Endothelial cell (in vitro differentiated cells): Measurements from ENCODE around the gene WWC2. TPM values are rescaled to one million over a fixed set of nuclear protein-coding genes. Genes with fewer than 3 reads are reported as not detected.
A peak's percentile ranks its signal among the peaks of the same experiment; 100 is the strongest.

Experiments used
- DNase-seq: peaks from one replicate; pipeline ENCODE4 v3.0.0; 2021; ENCODE audit warnings: low spot score
- H3K27ac Mint-ChIP-seq: one replicate; pipeline ENCODE4 v1.8.0; 2021; ENCODE audit warnings: mixed read lengths, inconsistent platforms; ENCODE audit not compliant: unreplicated experiment
- H3K27me3 Mint-ChIP-seq: one replicate; pipeline ENCODE4 v1.8.0; 2021; ENCODE audit warnings: mild to moderate bottlenecking, moderate library complexity, mixed read lengths, inconsistent platforms; ENCODE audit not compliant: unreplicated experiment
- H3K36me3 Mint-ChIP-seq: one replicate; pipeline ENCODE4 v1.8.0; 2021; ENCODE audit warnings: mild to moderate bottlenecking, low read depth, mixed read lengths, inconsistent platforms; ENCODE audit not compliant: unreplicated experiment
- H3K4me1 Mint-ChIP-seq: one replicate; pipeline ENCODE4 v1.8.0; 2021; ENCODE audit warnings: mild to moderate bottlenecking, mixed read lengths, inconsistent platforms; ENCODE audit not compliant: unreplicated experiment
- H3K4me3 Mint-ChIP-seq: one replicate; pipeline ENCODE4 v1.8.0; 2021; ENCODE audit warnings: mild to moderate bottlenecking, mixed read lengths, inconsistent platforms; ENCODE audit not compliant: unreplicated experiment
- H3K9me3 Mint-ChIP-seq: one replicate; pipeline ENCODE4 v1.8.0; 2021; ENCODE audit warnings: mixed read lengths, inconsistent platforms; ENCODE audit not compliant: unreplicated experiment
- CTCF ChIP-seq: fragments of 200-600 bp; sonication (generic); IDR thresholded peaks from one replicate; pipeline ENCODE4 v1.5.0; 2021; ENCODE audit warnings: antibody characterized with exemption; ENCODE audit not compliant: unreplicated experiment
- total RNA-seq: library from RNA; stranded (reverse); fragmentation: NEBNext Ultra II Directional; extraction: Animal tissue kit (Norgen Biotek cat#: 25700); gene quantifications from one replicate; pipeline ENCODE4 v1.2.1, GENCODE V29; 2021; ENCODE audit not compliant: unreplicated experiment

Gene WWC2
- total RNA-seq, 1 donor from 2014 or later: 32.0 TPM

GRCh38 chr4:183333202-183333601 lies 234.1 kb downstream of the WWC2 start:
- Mint-ChIP-seq H3K36me3 (peaks cover 4% of the 10 kb centered on the region), H3K27ac (no peak overlapping the region), H3K4me3 (no peak overlapping the region), H3K9me3 (no peaks in the 10 kb centered on the region), H3K4me1 (peaks cover 27% of the 10 kb centered on the region), H3K27me3 (no peaks in the 10 kb centered on the region)
- no peak for DNase-seq
- no peak for TF ChIP-seq CTCF

GRCh38 chr4:183333983-183334382 lies 234.9 kb downstream of the WWC2 start:
- no peak overlapping the region for H3K27ac Mint-ChIP-seq
- H3K36me3 Mint-ChIP-seq: peaks cover under 1% of the 10 kb centered on the region
- H3K9me3 Mint-ChIP-seq: no peaks in the 10 kb centered on the region
- no peak for DNase-seq
- no peak overlapping the region for H3K4me3 Mint-ChIP-seq
- peaks cover 26% of the 10 kb centered on the region for H3K4me1 Mint-ChIP-seq
- H3K27me3 Mint-ChIP-seq: no peaks in the 10 kb centered on the region
- TF ChIP-seq CTCF: no peak

GRCh38 chr4:183335369-183335940 lies 236.4 kb downstream of the WWC2 start:
- H3K4me1 Mint-ChIP-seq: peaks cover 35% of the 10 kb centered on the region
- no peak overlapping the region for H3K4me3 Mint-ChIP-seq
- DNase-seq: no peak
- no peaks in the 10 kb centered on the region for H3K27me3 Mint-ChIP-seq
- peak overlapping the region; percentile 96 for H3K27ac Mint-ChIP-seq
- H3K9me3 Mint-ChIP-seq: no peaks in the 10 kb centered on the region
- no peak for TF ChIP-seq CTCF
- H3K36me3 Mint-ChIP-seq: no peaks in the 10 kb centered on the region

GRCh38 chr4:183337349-183337748 lies 238.3 kb downstream of the WWC2 start:
- Mint-ChIP-seq H3K9me3 (no peaks in the 10 kb centered on the region), H3K36me3 (no peaks in the 10 kb centered on the region), H3K4me1 (peaks cover 38% of the 10 kb centered on the region), H3K27ac (no peak overlapping the region), H3K27me3 (no peaks in the 10 kb centered on the region), H3K4me3 (no peak overlapping the region)
- DNase-seq: no peak
- TF ChIP-seq CTCF: no peak

GRCh38 chr4:183337833-183338232 lies 238.8 kb downstream of the WWC2 start:
- H3K9me3 Mint-ChIP-seq: no peaks in the 10 kb centered on the region
- H3K27ac Mint-ChIP-seq: no peak overlapping the region
- no peak overlapping the region for H3K4me3 Mint-ChIP-seq
- DNase-seq: no peak
- peaks cover 38% of the 10 kb centered on the region for H3K4me1 Mint-ChIP-seq
- TF ChIP-seq CTCF: no peak
- H3K27me3 Mint-ChIP-seq: no peaks in the 10 kb centered on the region
- no peaks in the 10 kb centered on the region for H3K36me3 Mint-ChIP-seq
